ENCODE data around the gene SLC12A3. TPM values are rescaled to one million over a fixed set of nuclear protein-coding genes. Genes with fewer than 3 reads are reported as not detected.
"Not testable (repeated sequence)": the region's sequence is repeated elsewhere in the genome, so short reads cannot be mapped to it uniquely, and the experiment has no call there.

The SLC12A3 gene
- polyA plus RNA-seq, 3 donors, result 0.03 TPM; not detected in 2

- DNase-seq; H3K9me3 ChIP-seq (replicated peaks in 1 of 2; ENCODE audit: control insufficient read depth in 1 of 2, insufficient read depth in 1 of 2, low read length in 2 of 2); H2AFZ ChIP-seq (ENCODE audit: insufficient read depth, low read depth, low read length, poor library complexity, severe bottlenecking); H3K9me3 Mint-ChIP-seq; H3K27me3 Mint-ChIP-seq (ENCODE audit: low read depth in 3 of 3); H3K27me3 ChIP-seq (ENCODE audit: control insufficient read depth in 2 of 2, insufficient read depth in 2 of 2, low read length in 2 of 2); H3K9ac ChIP-seq (ENCODE audit: insufficient read depth, low read length, poor library complexity, severe bottlenecking): not testable (repeated sequence)
- Histone ChIP-seq H3K36me3 (replicated peaks in 1 of 2; ENCODE audit: control insufficient read depth in 1 of 2, insufficient read depth in 2 of 2, low read length in 2 of 2) (peaks cover 46 to 64% of the 10 kb centered on the region in 2 donors), H3K4me1 (ENCODE audit: control insufficient read depth in 1 of 2, insufficient read depth in 2 of 2, low read length in 2 of 2) (peaks cover 30 to 41% of the 10 kb centered on the region in 2 donors), H3K4me3 (replicated peaks in 1 of 3; ENCODE audit: low read depth in 2 of 3, low read length in 3 of 3) (peak overlapping the region; percentile 94 to 97 (median 96)), H3K4me2 (replicated peaks; ENCODE audit: extremely low read depth, low read length, poor library complexity, severe bottlenecking) (peak overlapping the region; percentile 94), H3K27ac (ENCODE audit: low read depth in 1 of 2, low read length in 2 of 2) (peak overlapping the region in 1 of 2 donors; percentile 99), H4K20me1 (ENCODE audit: insufficient read depth, low read length) (peaks cover 76% of the 10 kb centered on the region), H3K79me2 (ENCODE audit: insufficient read depth, low read length) (peaks cover 76% of the 10 kb centered on the region)
- intact Hi-C loops (cut with micrococcal nuclease), result loop anchor here (5.0 to 10.0 kb wide), 3 partner anchors 60 to 253 kb away; partner anchors contain the start of genes PSME3IP1 (in 1 of the 2), RSPRY1 (in 1 of the 2) and SLC12A3 (in 1 of the 2)
- Mint-ChIP-seq H3K36me3 (peaks cover 54 to 64% of the 10 kb centered on the region in 2 donors), H3K4me1 (peaks cover 40% of the 10 kb centered on the region), H3K27ac (peak overlapping the region in 4 of 7 donors; percentile 17 to 46 (median 34)), H3K4me3 (peak overlapping the region; percentile 97 to 98)
- WGBS (ENCODE audit: insufficient coverage), result no CpG with 5 or more reads among the region's 8 CpGs
Measured at GRCh38 chr16:56934599-56935145, 69.7 kb downstream of the SLC12A3 start.

GRCh38 chr16:56935201-56935600 lies 70.2 kb downstream of the SLC12A3 start:
- WGBS (ENCODE audit: insufficient coverage), result 94% methylated on average over 3 of the region's 5 CpGs
- Histone ChIP-seq H2AFZ (ENCODE audit: insufficient read depth, low read depth, low read length, poor library complexity, severe bottlenecking) (no peak overlapping the region), H3K4me3 (replicated peaks in 1 of 3; ENCODE audit: low read depth in 2 of 3, low read length in 3 of 3) (peak overlapping the region in 1 of 3 experiments; percentile 97), H3K4me2 (replicated peaks; ENCODE audit: extremely low read depth, low read length, poor library complexity, severe bottlenecking) (peak overlapping the region; percentile 94), H4K20me1 (ENCODE audit: insufficient read depth, low read length) (peaks cover 81% of the 10 kb centered on the region), H3K27me3 (ENCODE audit: control insufficient read depth in 2 of 2, insufficient read depth in 2 of 2, low read length in 2 of 2) (no peaks in the 10 kb centered on the region), H3K36me3 (replicated peaks in 1 of 2; ENCODE audit: control insufficient read depth in 1 of 2, insufficient read depth in 2 of 2, low read length in 2 of 2) (peaks cover 52 to 70% of the 10 kb centered on the region in 2 donors), H3K27ac (ENCODE audit: low read depth in 1 of 2, low read length in 2 of 2) (no peak overlapping the region), H3K79me2 (ENCODE audit: insufficient read depth, low read length) (peaks cover 82% of the 10 kb centered on the region), H3K9ac (ENCODE audit: insufficient read depth, low read length, poor library complexity, severe bottlenecking) (no peak overlapping the region), H3K4me1 (ENCODE audit: control insufficient read depth in 1 of 2, insufficient read depth in 2 of 2, low read length in 2 of 2) (peaks cover 30 to 41% of the 10 kb centered on the region in 2 donors), H3K9me3 (replicated peaks in 1 of 2; ENCODE audit: control insufficient read depth in 1 of 2, insufficient read depth in 1 of 2, low read length in 2 of 2) (no peaks in the 10 kb centered on the region)
- Mint-ChIP-seq H3K27ac (peak overlapping the region in 1 of 7 donors; percentile 25), H3K27me3 (ENCODE audit: low read depth in 3 of 3) (no peaks in the 10 kb centered on the region), H3K9me3 (peaks cover 0 to 2% (median 0%) of the 10 kb centered on the region in 7 donors), H3K4me1 (peaks cover 40% of the 10 kb centered on the region), H3K4me3 (peak overlapping the region in 1 of 2 donors; percentile 1), H3K36me3 (peaks cover 59 to 69% of the 10 kb centered on the region in 2 donors)
- intact Hi-C loops (cut with micrococcal nuclease), result loop anchor here in 1 of 2 donors (10.0 kb wide), 1 partner anchor 60 kb away; no protein-coding TSS in a partner anchor
- TF ChIP-seq CTCF (IDR thresholded peaks at IDR 0.05), result no peak
- no peak for DNase-seq

All from CD14-positive monocyte (primary cell).